GM21528 (cell line): ENCODE results near the gene DEUP1.
"Not testable (repeated sequence)": the region's sequence is repeated elsewhere in the genome, so short reads cannot be mapped to it uniquely, and the experiment has no call there.

Experiments used
- ATAC-seq: cut with Tn5 transposase; IDR thresholded peaks from one replicate; pipeline ENCODE4 v1.9.1; 2021; ENCODE audit warnings: mild to moderate bottlenecking, moderate library complexity; ENCODE audit not compliant: unreplicated experiment, low FRiP score

DEUP1 gene

GRCh38 chr11:93350835-93351234, 20.3 kb downstream of the DEUP1 start:
- ATAC-seq = no peak

GRCh38 chr11:93359396-93359795, 28.9 kb downstream of the DEUP1 start:
- no peak for ATAC-seq

GRCh38 chr11:93361435-93361834, 30.9 kb downstream of the DEUP1 start:
- ATAC-seq = no peak

- ATAC-seq = no peak
Observed at GRCh38 chr11:93368022-93368421, 37.5 kb downstream of the DEUP1 start.

- no peak for ATAC-seq
Observed at GRCh38 chr11:93370260-93370659, 39.7 kb downstream of the DEUP1 start.

- no peak for ATAC-seq
Observed at GRCh38 chr11:93389737-93390136, 59.2 kb downstream of the DEUP1 start.

- no peak for ATAC-seq
Observed at GRCh38 chr11:93392867-93393266, 62.3 kb downstream of the DEUP1 start.

GRCh38 chr11:93393386-93393785, 62.8 kb downstream of the DEUP1 start:
- ATAC-seq = no peak

- ATAC-seq = no peak
Observed at GRCh38 chr11:93394488-93394887, 63.9 kb downstream of the DEUP1 start.

GRCh38 chr11:93396316-93396715, 65.8 kb downstream of the DEUP1 start:
- ATAC-seq = no peak

- ATAC-seq = no peak
Observed at GRCh38 chr11:93403930-93404329, 73.4 kb downstream of the DEUP1 start.

- ATAC-seq = no peak
Observed at GRCh38 chr11:93407777-93408401, 77.3 kb downstream of the DEUP1 start.

- ATAC-seq = no peak
Observed at GRCh38 chr11:93410441-93410840, 79.9 kb downstream of the DEUP1 start.

GRCh38 chr11:93411705-93412104, 81.2 kb downstream of the DEUP1 start:
- ATAC-seq = no peak

- ATAC-seq = no peak
Observed at GRCh38 chr11:93432247-93432646, 101.7 kb downstream of the DEUP1 start.

GRCh38 chr11:93443232-93443631, 112.7 kb downstream of the DEUP1 start:
- ATAC-seq = not testable (repeated sequence)

GRCh38 chr11:93444617-93445073, 114.1 kb downstream of the DEUP1 start:
- ATAC-seq = no peak

GRCh38 chr11:93458286-93458685, 127.7 kb downstream of the DEUP1 start:
- no peak for ATAC-seq

GRCh38 chr11:93463666-93464065, 133.1 kb downstream of the DEUP1 start:
- not testable (repeated sequence) for ATAC-seq

GRCh38 chr11:93464927-93465540, 134.5 kb downstream of the DEUP1 start:
- no peak for ATAC-seq

GRCh38 chr11:93467054-93467453, 136.5 kb downstream of the DEUP1 start:
- no peak for ATAC-seq

GRCh38 chr11:93468290-93468689, 137.7 kb downstream of the DEUP1 start:
- ATAC-seq = no peak
